OCI-LY3 (cell line): ENCODE results near the gene KLK12.

Source experiments
- H2AFZ ChIP-seq: fragments of 200-600, 300-600 bp; shearing (Covaris generic); 2 replicates; pipeline ENCODE4 v1.6.0; 2014; ENCODE audit warnings: antibody characterized with exemption, low read depth, low read length
- H3K27ac ChIP-seq: fragments of 200-600, 300-600 bp; sonication (generic); 2 replicates; pipeline ENCODE4 v1.5.1; 2014; ENCODE audit warnings: mild to moderate bottlenecking, low read length, moderate library complexity, mixed read lengths
- H3K27me3 ChIP-seq: fragments of 200-600, 300-600 bp; sonication (generic); 2 replicates; pipeline ENCODE4 v1.6.1; 2014; ENCODE audit warnings: low read depth, low read length, mixed read lengths
- H3K36me3 ChIP-seq: fragments of 200-600, 300-600 bp; sonication (generic); replicated peaks from 2 replicates; pipeline ENCODE3; 2014; ENCODE audit warnings: low read depth, low read length, mixed read lengths
- H3K4me1 ChIP-seq: fragments of 300-600, 200-600 bp; sonication (generic); 2 replicates; pipeline ENCODE4 v1.6.1; 2014; ENCODE audit warnings: low read length, mixed read lengths
- H3K4me2 ChIP-seq: fragments of 200-600, 300-600 bp; sonication (generic); 2 replicates; pipeline ENCODE4 v1.6.1; 2014; ENCODE audit warnings: low read length, mixed read lengths
- H3K4me3 ChIP-seq: fragments of 300-600, 200-600 bp; sonication (generic); 2 replicates; pipeline ENCODE4 v1.5.1; 2014; ENCODE audit warnings: antibody characterized with exemption, mild to moderate bottlenecking, low read length, moderate library complexity
- H3K79me2 ChIP-seq: fragments of 300-600, 200-600 bp; shearing (Covaris generic); 2 replicates; pipeline ENCODE4 v1.6.1; 2014; ENCODE audit warnings: mild to moderate bottlenecking, low read length, mixed read lengths
- H3K9ac ChIP-seq: fragments of 300-600, 200-600 bp; shearing (Covaris generic); 2 replicates; pipeline ENCODE4 v1.6.0; 2014; ENCODE audit warnings: mild to moderate bottlenecking, low read length, moderate library complexity
- H3K9me3 ChIP-seq: fragments of 200-600, 300-600 bp; shearing (Covaris generic); 2 replicates; pipeline ENCODE4 v1.6.1; 2014; ENCODE audit warnings: low read length, mixed read lengths; ENCODE audit not compliant: insufficient read depth
- H4K20me1 ChIP-seq: fragments of 200-600, 300-600 bp; sonication (generic); 2 replicates; pipeline ENCODE4 v1.6.1; 2016; ENCODE audit warnings: low read length, mixed read lengths; ENCODE audit not compliant: insufficient read depth
- EZH2phosphoT487 ChIP-seq: fragments of 200-600 bp; shearing (Covaris generic); IDR thresholded peaks from 2 replicates; pipeline ENCODE4 v1.6.1; 2018; ENCODE audit warnings: antibody characterized with exemption, mixed run types, low read depth
- TF ChIP-seq, protein P1 (sequence below): fragments of 200-600, 300-600 bp; sonication (generic); IDR thresholded peaks from 2 replicates; pipeline ENCODE4 v1.5.1; 2014; ENCODE audit warnings: antibody characterized with exemption, low read length, low read depth

The KLK12 gene

DNA sequence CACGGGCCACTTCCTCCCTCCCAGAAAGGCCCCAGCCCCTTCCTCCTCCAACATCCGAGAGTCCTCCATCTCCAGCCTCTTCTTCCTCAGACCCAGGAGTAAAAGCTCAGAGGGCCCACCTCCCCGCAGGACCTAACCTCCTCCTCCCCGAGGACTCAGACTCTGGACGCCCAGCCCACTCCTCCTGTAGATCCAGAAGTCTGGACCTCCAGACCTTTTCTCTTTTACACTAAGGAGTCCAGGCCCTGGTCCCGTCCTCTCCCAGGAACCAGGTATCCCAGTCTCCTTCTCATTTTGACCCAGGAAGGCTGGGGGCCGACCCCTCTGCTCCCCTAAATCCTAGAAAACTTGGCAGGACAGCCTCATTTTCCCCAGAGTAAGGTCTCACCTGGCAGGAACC lies 31.5 kb downstream of the KLK12 start:
- H3K27ac ChIP-seq, result no peak overlapping the region
- no peak overlapping the region for H3K4me2 ChIP-seq
- H2AFZ ChIP-seq, result no peak overlapping the region

DNA sequence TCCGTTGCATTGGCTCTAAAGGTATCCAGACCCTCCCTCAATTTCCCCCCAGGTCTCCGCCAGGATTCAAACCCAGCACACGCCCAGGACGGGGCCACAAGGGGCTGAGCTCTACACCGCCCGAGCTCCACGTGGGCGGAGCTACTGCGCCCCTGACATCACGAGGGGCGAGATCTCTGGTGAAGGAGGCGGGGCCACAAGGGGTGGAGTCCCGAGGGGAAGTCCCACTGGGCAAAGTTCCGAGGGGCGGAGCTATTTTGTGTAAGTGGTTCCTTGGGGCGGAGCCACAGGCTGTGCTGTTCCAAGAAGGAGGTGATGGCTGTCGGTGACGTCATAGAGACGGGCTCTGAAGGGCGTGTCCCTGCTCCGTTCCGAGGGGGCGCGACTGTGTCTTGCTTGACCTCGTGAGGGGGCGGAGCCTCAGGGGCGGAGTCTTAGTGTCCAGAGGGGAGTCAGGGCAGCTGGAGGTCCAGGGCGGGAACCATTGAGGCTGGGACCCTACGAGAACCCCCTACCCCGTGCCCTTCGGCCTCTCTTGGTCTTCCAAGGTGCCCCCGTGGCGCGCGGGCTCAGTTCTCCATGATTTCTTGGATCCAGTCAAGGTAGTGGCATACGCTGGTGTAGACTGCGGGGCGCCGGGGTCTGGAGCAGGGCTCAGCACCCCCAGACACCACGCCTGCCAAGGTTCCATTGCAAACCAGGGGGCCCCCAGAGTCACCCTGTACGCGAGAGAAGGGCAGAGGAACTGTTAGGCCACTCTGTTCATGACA lies 32.1 kb downstream of the KLK12 start:
- no peak overlapping the region for H3K27ac ChIP-seq
- H3K4me3 ChIP-seq, result no peak overlapping the region
- H3K9ac ChIP-seq, result no peak overlapping the region
- no peak for TF ChIP-seq EZH2phosphoT487
- TF ChIP-seq, protein P1, sequence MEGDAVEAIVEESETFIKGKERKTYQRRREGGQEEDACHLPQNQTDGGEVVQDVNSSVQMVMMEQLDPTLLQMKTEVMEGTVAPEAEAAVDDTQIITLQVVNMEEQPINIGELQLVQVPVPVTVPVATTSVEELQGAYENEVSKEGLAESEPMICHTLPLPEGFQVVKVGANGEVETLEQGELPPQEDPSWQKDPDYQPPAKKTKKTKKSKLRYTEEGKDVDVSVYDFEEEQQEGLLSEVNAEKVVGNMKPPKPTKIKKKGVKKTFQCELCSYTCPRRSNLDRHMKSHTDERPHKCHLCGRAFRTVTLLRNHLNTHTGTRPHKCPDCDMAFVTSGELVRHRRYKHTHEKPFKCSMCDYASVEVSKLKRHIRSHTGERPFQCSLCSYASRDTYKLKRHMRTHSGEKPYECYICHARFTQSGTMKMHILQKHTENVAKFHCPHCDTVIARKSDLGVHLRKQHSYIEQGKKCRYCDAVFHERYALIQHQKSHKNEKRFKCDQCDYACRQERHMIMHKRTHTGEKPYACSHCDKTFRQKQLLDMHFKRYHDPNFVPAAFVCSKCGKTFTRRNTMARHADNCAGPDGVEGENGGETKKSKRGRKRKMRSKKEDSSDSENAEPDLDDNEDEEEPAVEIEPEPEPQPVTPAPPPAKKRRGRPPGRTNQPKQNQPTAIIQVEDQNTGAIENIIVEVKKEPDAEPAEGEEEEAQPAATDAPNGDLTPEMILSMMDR, result no peak
- no peak overlapping the region for H2AFZ ChIP-seq
- no peaks in the 10 kb centered on the region for H4K20me1 ChIP-seq
- no peak overlapping the region for H3K4me2 ChIP-seq
- no peaks in the 10 kb centered on the region for H3K36me3 ChIP-seq
- peaks cover 24% of the 10 kb centered on the region for H3K27me3 ChIP-seq
- H3K9me3 ChIP-seq, result no peaks in the 10 kb centered on the region
- H3K79me2 ChIP-seq, result no peaks in the 10 kb centered on the region
- H3K4me1 ChIP-seq, result no peaks in the 10 kb centered on the region

More for the DNA sequence above, 31.5 kb downstream of the KLK12 start:
- Histone ChIP-seq H3K9me3 (no peaks in the 10 kb centered on the region), H4K20me1 (no peaks in the 10 kb centered on the region), H3K9ac (no peak overlapping the region), H3K27me3 (peaks cover 21% of the 10 kb centered on the region), H3K36me3 (no peaks in the 10 kb centered on the region), H3K4me3 (no peak overlapping the region), H3K79me2 (no peaks in the 10 kb centered on the region), H3K4me1 (no peaks in the 10 kb centered on the region)
- TF ChIP-seq, protein P1, result no peak
- no peak for TF ChIP-seq EZH2phosphoT487

DNA sequence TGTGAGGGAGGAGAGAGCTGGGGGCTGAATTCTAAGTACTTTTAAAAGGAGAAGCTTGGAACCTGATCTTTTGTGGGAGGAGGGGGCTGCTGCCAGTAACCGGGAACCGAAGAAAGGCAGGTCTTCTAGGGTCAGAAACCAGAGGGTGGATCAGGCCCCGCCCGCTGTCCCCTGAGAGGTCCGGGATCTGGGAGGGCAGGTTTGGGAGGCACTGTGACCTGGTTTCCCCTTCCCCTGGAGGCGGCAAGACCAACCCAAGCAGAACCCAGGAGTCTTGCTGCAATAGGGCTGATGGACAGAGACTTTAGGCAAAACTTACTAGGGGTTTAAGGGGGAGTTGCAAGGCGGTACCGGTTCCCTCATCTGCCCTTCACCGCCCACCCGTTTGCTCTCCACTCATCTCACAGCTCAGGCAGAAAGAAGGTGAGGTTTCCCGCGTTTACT lies 32.7 kb downstream of the KLK12 start:
- Histone ChIP-seq H2AFZ (no peak overlapping the region), H3K4me1 (no peaks in the 10 kb centered on the region), H3K36me3 (no peaks in the 10 kb centered on the region), H3K27ac (no peak overlapping the region), H3K9me3 (no peaks in the 10 kb centered on the region), H3K27me3 (peaks cover 24% of the 10 kb centered on the region), H3K4me2 (no peak overlapping the region), H3K9ac (no peak overlapping the region), H4K20me1 (no peaks in the 10 kb centered on the region), H3K4me3 (no peak overlapping the region), H3K79me2 (no peaks in the 10 kb centered on the region)
- no peak for TF ChIP-seq EZH2phosphoT487
- TF ChIP-seq, protein P1, result no peak

DNA sequence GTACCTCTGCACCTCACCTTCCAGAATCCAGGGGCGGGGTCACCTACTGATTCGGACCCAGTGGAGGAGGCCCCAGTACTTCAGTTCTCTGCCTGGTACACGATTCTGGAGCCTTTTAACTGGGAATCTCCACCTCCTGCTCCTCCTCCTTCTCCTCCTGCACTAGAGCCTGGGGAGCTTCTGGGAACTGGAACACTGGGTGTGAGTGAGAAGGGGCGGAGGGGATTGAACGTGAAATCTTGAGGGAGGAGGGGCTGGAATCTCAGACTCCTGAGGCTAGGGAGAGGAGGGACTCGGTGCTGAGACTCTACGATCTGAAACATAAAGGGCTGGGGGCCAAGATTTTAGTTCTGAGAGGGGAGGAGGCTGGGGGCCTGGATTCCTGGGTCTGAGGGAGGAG lies 33.3 kb downstream of the KLK12 start, which contains the start of gene KLK8:
Gene KLK8 (minus strand): TSS at position 90 of the 400 bp plus-strand sequence. CDS start 437 bp downstream, outside the sequence.
- TF ChIP-seq, protein P1, result no peak
- no peak for TF ChIP-seq EZH2phosphoT487
- Histone ChIP-seq H2AFZ (no peak within 1 kb of the TSS), H4K20me1 (no peaks in the 10 kb centered on the region), H3K4me3 (no peak within 1 kb of the TSS), H3K27ac (no peak within 1 kb of the TSS), H3K4me2 (no peak within 1 kb of the TSS), H3K27me3 (peaks cover 24% of the 10 kb centered on the region), H3K79me2 (no peaks in the 10 kb centered on the region), H3K36me3 (no peaks in the 10 kb centered on the region), H3K9ac (no peak within 1 kb of the TSS), H3K4me1 (no peaks in the 10 kb centered on the region), H3K9me3 (no peaks in the 10 kb centered on the region)
